PC-3 (cell line): ENCODE data around the gene HOGA1. TPM values are rescaled to one million over a fixed set of nuclear protein-coding genes. Genes with fewer than 3 reads are reported as not detected.
"Not testable (repeated sequence)": the region's sequence is repeated elsewhere in the genome, so short reads cannot be mapped to it uniquely, and the experiment has no call there.

ENCODE experiments used
- ATAC-seq: fragments of 200-7000 bp; cut with Tn5 transposase; 2 replicates; pipeline ENCODE4 v1.9.1; 2020; ENCODE audit warnings: mild to moderate bottlenecking, moderate library complexity
- BruUV-seq: library from RNA; stranded (reverse); fragments of 400-500 nt; replicated peaks from 2 replicates; lab custom pipeline; 2021; lab: Mats Ljungman, UMichigan
- CTCF ChIA-PET: fragments of 300-600 bp; sonication (Branson Sonifier 250); formaldehyde crosslinking; loops from one replicate; lab custom pipeline; 2022; ENCODE audit warnings: antibody characterized with exemption; lab: Charles Lee
- POLR2A ChIA-PET: fragments of 300-600 bp; sonication (Branson Sonifier 250); formaldehyde crosslinking; loops from one replicate; lab custom pipeline; 2022; ENCODE audit warnings: antibody characterized with exemption; ENCODE audit not compliant: unreplicated experiment; lab: Charles Lee
- DNase-seq: peaks from one replicate; pipeline ENCODE4 v3.0.0-alpha.2; 2015
- H2AFZ ChIP-seq: fragments of 300-600 bp; sonication (generic); 2 replicates; pipeline ENCODE4 v1.6.0; 2016; ENCODE audit warnings: antibody characterized with exemption, low read length
- H3F3A ChIP-seq: fragments of 300-600 bp; sonication (generic); one replicate; pipeline ENCODE4 v1.6.0; 2017; ENCODE audit warnings: antibody characterized with exemption, low read length, control low read depth, mild to moderate bottlenecking; ENCODE audit not compliant: unreplicated experiment
- H3K27ac ChIP-seq: fragments of 300-600 bp; sonication (generic); 2 replicates; pipeline ENCODE4 v1.5.1; 2016; ENCODE audit warnings: mild to moderate bottlenecking, low read length
- H3K27me3 ChIP-seq: fragments of 300-600 bp; sonication (generic); 2 replicates; pipeline ENCODE4 v1.6.1; 2016; ENCODE audit warnings: low read length, mixed read lengths
- H3K36me3 ChIP-seq: fragments of 300-600 bp; sonication (generic); 2 replicates; pipeline ENCODE4 v1.6.1; 2016; ENCODE audit warnings: low read depth, mixed run types, low read length, mixed read lengths
- H3K4me1 ChIP-seq: fragments of 300-600 bp; sonication (generic); 2 replicates; pipeline ENCODE4 v1.5.1; 2016; ENCODE audit warnings: low read length; ENCODE audit not compliant: insufficient read depth
- H3K4me2 ChIP-seq: fragments of 300-600 bp; sonication (generic); 2 replicates; pipeline ENCODE4 v1.6.0; 2016; ENCODE audit warnings: low read length
- H3K4me3 ChIP-seq: fragments of 300-600 bp; sonication (generic); 2 replicates; pipeline ENCODE4 v1.5.1; 2016; ENCODE audit warnings: mild to moderate bottlenecking, low read length, mixed read lengths
- H3K79me2 ChIP-seq: fragments of 300-600 bp; sonication (generic); 2 replicates; pipeline ENCODE4 v1.6.1; 2017; ENCODE audit warnings: low read length, mixed read lengths
- H3K9ac ChIP-seq: fragments of 300-600 bp; sonication (generic); 2 replicates; pipeline ENCODE4 v1.6.0; 2016; ENCODE audit warnings: mild to moderate bottlenecking, low read length
- H3K9me2 ChIP-seq: fragments of 300-600 bp; sonication (generic); replicated peaks from 2 replicates; pipeline ENCODE4 v1.6.1; 2016; ENCODE audit warnings: mixed run types, low read length, mixed read lengths
- H3K9me3 ChIP-seq: fragments of 300-600 bp; sonication (generic); 2 replicates; pipeline ENCODE4 v1.6.1; 2016; ENCODE audit warnings: low read length, mixed read lengths
- H4K20me1 ChIP-seq: fragments of 300-600 bp; sonication (generic); 2 replicates; pipeline ENCODE4 v1.6.1; 2016; ENCODE audit warnings: low read length, mixed read lengths
- CTCF ChIP-seq: fragments of 300-600 bp; sonication (generic); conservative IDR thresholded peaks from 2 replicates; pipeline ENCODE4 v1.5.1; 2017; ENCODE audit warnings: antibody characterized with exemption, low read depth, mild to moderate bottlenecking, low read length
- EZH2 ChIP-seq: fragments of 300-600 bp; sonication (generic); IDR thresholded peaks from one replicate; pipeline ENCODE4 v1.6.1; 2017; ENCODE audit warnings: antibody characterized with exemption, mild to moderate bottlenecking, low read length; ENCODE audit not compliant: unreplicated experiment
- EZH2phosphoT487 ChIP-seq: fragments of 300-600 bp; sonication (generic); IDR thresholded peaks from 2 replicates; pipeline ENCODE4 v1.6.1; 2018; ENCODE audit warnings: mild to moderate bottlenecking, antibody characterized with exemption, low read length, borderline replicate concordance
- intact Hi-C: fragments of 100-400 bp; cut with micrococcal nuclease; formaldehyde crosslinking; loops from 2 replicates; pipeline ENCODE4 v1.9.0; 2023
- total RNA-seq: library from RNA; depleted of rRNA; stranded (reverse); fragments of >200 nt; gene quantifications from 2 replicates; pipeline ENCODE4 v1.2.3, GENCODE V29; 2014

The HOGA1 gene
- total RNA-seq, 1 experiment from 2014 or later: 0.15 TPM

GRCh38 chr10:97575127-97575668 lies 9.0 kb upstream of the HOGA1 start:
- no peaks in the 10 kb centered on the region for H3K79me2 ChIP-seq
- BruUV-seq: no TSS peak
- H3K9ac ChIP-seq: no peak overlapping the region
- H3F3A ChIP-seq: peaks cover 4% of the 10 kb centered on the region
- DNase-seq (no peak), ATAC-seq (peak; percentile 4; the same call in 1 of the 2 replicates)
- intact Hi-C loops: no loop called here
- no peaks in the 10 kb centered on the region for H4K20me1 ChIP-seq
- peak overlapping the region; percentile 46 for H3K27ac ChIP-seq
- no peaks in the 10 kb centered on the region for H3K27me3 ChIP-seq
- H3K36me3 ChIP-seq: no peaks in the 10 kb centered on the region
- peaks cover 41% of the 10 kb centered on the region for H3K4me1 ChIP-seq
- H3K9me3 ChIP-seq: no peaks in the 10 kb centered on the region
- POLR2A ChIA-PET: interaction anchor here (0.6 kb wide), 1 partner anchor 66 kb away, joined by 12 read pairs; the partner anchor contains the start of gene PI4K2A
- H3K4me2 ChIP-seq: no peak overlapping the region
- H3K4me3 ChIP-seq: no peak overlapping the region
- TF ChIP-seq EZH2: no peak
- TF ChIP-seq EZH2phosphoT487: no peak
- TF ChIP-seq CTCF: no peak
- CTCF ChIA-PET: no interaction called here
- no peaks in the 10 kb centered on the region for H3K9me2 ChIP-seq
- no peak overlapping the region for H2AFZ ChIP-seq

- H3K9ac ChIP-seq, H3K4me2 ChIP-seq, ATAC-seq, H3F3A ChIP-seq, POLR2A ChIA-PET, H2AFZ ChIP-seq, CTCF ChIA-PET, H3K36me3 ChIP-seq, H3K4me3 ChIP-seq, intact Hi-C loops, H3K27me3 ChIP-seq, DNase-seq, H3K79me2 ChIP-seq, H3K9me2 ChIP-seq, H3K27ac ChIP-seq, H3K9me3 ChIP-seq, H4K20me1 ChIP-seq, BruUV-seq: not testable (repeated sequence)
- H3K4me1 ChIP-seq: peaks cover 28% of the 10 kb centered on the region
Measured at GRCh38 chr10:97576487-97576886, 7.7 kb upstream of the HOGA1 start.

- Histone ChIP-seq H3K4me2 (no peak overlapping the region), H3K4me3 (no peak overlapping the region), H3K4me1 (peaks cover 16% of the 10 kb centered on the region), H3K9me3 (no peaks in the 10 kb centered on the region), H3F3A (no peaks in the 10 kb centered on the region), H3K27me3 (no peaks in the 10 kb centered on the region), H2AFZ (no peak overlapping the region), H3K9ac (no peak overlapping the region), H3K27ac (no peak overlapping the region), H4K20me1 (no peaks in the 10 kb centered on the region), H3K79me2 (no peaks in the 10 kb centered on the region), H3K36me3 (no peaks in the 10 kb centered on the region), H3K9me2 (no peaks in the 10 kb centered on the region)
- ChIA-PET CTCF (no interaction called here), POLR2A (no interaction called here)
- ATAC-seq (no peak), DNase-seq (no peak)
- intact Hi-C loops: no loop called here
- no TSS peak for BruUV-seq
- TF ChIP-seq CTCF (no peak), EZH2 (no peak), EZH2phosphoT487 (no peak)
Measured at GRCh38 chr10:97577701-97578100, 6.5 kb upstream of the HOGA1 start.
